Brain microvascular endothelial cell (primary cell): ENCODE data around the gene ELOB.
A peak's percentile ranks its signal among the peaks of the same experiment; 100 is the strongest.

ENCODE experiments used
- DNase-seq: peaks from one replicate; pipeline ENCODE4 v3.0.0-alpha.2; 2020
- H3K27ac ChIP-seq: fragments of 250-450 bp; sonication (Bioruptor Pico); 2 replicates; pipeline ENCODE4 v1.5.1; 2020; ENCODE audit warnings: mild to moderate bottlenecking, moderate library complexity
- H3K27me3 ChIP-seq: fragments of 250-450 bp; sonication (Bioruptor Pico); replicated peaks from 2 replicates; pipeline ENCODE4 v1.5.1; 2020; ENCODE audit warnings: mild to moderate bottlenecking
- H3K36me3 ChIP-seq: fragments of 250-450 bp; sonication (Bioruptor Pico); replicated peaks from 2 replicates; pipeline ENCODE4 v1.5.1; 2020; ENCODE audit warnings: mild to moderate bottlenecking
- H3K4me3 ChIP-seq: 2 replicates; pipeline ENCODE4 v1.5.1; 2011; ENCODE audit warnings: low read depth, mild to moderate bottlenecking, control low read depth, low read length, moderate library complexity
- CTCF ChIP-seq: IDR thresholded peaks from 2 replicates; pipeline ENCODE4 v1.5.1; 2011; ENCODE audit warnings: low read depth, mild to moderate bottlenecking, moderate library complexity, low read length, control low read depth, inconsistent platforms; ENCODE audit errors: missing control alignments
- in situ Hi-C: cut with HindIII; loops from 2 replicates; pipeline ENCODE4 v1.10.0; 2017; ENCODE audit warnings: low sequenced_read_pairs, low pct_ligation_motif_present

ELOB gene

GRCh38 chr16:2764718-2765117 lies 12.4 kb downstream of the ELOB start:
- DNase-seq = no peak
- Histone ChIP-seq H3K4me3 (no peak overlapping the region), H3K36me3 (peaks cover 100% of the 10 kb centered on the region), H3K27me3 (no peaks in the 10 kb centered on the region), H3K27ac (no peak overlapping the region)
- TF ChIP-seq CTCF = peak; percentile 5
- in situ Hi-C loops = no loop called here

DNA sequence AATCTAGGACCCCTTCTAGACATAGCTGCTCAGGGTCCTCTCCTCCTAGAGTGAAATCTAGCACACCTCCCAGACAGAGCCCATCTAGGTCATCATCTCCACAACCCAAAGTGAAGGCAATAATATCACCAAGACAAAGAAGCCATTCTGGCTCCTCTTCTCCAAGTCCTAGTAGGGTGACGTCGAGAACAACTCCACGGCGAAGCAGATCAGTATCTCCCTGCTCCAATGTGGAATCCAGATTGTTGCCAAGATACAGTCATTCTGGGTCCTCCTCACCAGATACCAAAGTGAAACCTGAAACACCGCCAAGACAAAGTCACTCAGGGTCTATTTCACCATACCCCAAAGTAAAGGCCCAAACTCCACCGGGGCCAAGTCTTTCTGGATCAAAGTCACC lies 13.9 kb downstream of the ELOB start:
- DNase-seq = no peak
- no peaks in the 10 kb centered on the region for H3K27me3 ChIP-seq
- H3K36me3 ChIP-seq = peaks cover 100% of the 10 kb centered on the region
- TF ChIP-seq CTCF = no peak
- in situ Hi-C loops = no loop called here
- H3K4me3 ChIP-seq = no peak overlapping the region
- H3K27ac ChIP-seq = no peak overlapping the region

- peaks cover 100% of the 10 kb centered on the region for H3K36me3 ChIP-seq
- no peak overlapping the region for H3K27ac ChIP-seq
- DNase-seq = no peak
- H3K4me3 ChIP-seq = no peak overlapping the region
- in situ Hi-C loops = no loop called here
- no peaks in the 10 kb centered on the region for H3K27me3 ChIP-seq
- no peak for TF ChIP-seq CTCF
These were observed 14.4 kb downstream of the ELOB start for GRCh38 chr16:2762711-2763110.

DNA sequence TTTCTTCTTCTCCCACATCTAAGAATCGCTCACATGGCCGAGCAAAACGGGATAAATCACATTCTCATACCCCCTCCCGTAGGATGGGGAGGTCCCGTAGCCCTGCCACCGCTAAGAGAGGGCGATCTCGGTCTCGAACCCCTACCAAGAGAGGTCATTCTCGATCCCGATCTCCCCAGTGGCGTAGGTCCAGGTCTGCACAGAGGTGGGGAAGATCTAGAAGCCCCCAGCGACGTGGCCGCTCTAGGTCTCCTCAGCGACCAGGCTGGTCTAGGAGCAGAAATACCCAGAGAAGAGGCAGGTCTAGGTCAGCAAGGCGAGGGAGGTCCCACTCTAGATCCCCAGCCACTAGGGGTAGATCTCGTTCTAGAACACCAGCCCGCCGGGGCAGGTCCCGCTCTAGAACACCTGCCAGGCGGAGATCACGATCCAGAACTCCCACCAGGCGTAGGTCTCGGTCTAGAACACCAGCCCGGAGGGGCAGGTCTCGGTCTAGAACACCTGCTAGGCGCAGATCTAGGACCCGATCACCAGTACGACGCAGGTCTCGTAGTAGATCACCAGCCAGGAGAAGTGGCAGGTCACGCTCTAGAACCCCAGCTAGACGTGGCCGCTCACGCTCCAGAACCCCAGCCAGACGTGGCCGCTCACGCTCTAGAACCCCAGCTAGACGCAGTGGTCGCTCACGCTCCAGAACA lies 15.0 kb downstream of the ELOB start:
- no peak for DNase-seq
- no peak overlapping the region for H3K27ac ChIP-seq
- no peak overlapping the region for H3K4me3 ChIP-seq
- H3K27me3 ChIP-seq = no peaks in the 10 kb centered on the region
- in situ Hi-C loops = no loop called here
- H3K36me3 ChIP-seq = peaks cover 99% of the 10 kb centered on the region
- no peak for TF ChIP-seq CTCF

DNA sequence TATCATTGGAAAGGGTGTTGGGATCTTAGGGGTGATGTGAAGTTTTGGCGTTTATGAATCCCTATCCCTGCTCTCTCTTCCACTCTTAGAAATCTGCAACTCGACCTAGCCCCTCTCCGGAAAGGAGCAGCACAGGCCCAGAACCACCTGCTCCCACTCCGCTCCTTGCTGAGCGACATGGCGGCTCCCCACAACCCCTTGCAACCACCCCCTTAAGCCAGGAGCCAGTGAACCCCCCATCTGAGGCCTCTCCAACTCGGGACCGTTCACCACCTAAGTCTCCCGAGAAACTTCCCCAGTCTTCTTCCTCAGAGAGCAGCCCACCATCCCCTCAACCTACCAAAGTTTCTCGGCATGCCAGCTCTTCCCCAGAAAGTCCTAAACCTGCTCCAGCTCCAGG lies 15.6 kb downstream of the ELOB start:
- Histone ChIP-seq H3K27ac (no peak overlapping the region), H3K4me3 (no peak overlapping the region), H3K27me3 (no peaks in the 10 kb centered on the region), H3K36me3 (peaks cover 99% of the 10 kb centered on the region)
- in situ Hi-C loops = no loop called here
- no peak for DNase-seq
- no peak for TF ChIP-seq CTCF

GRCh38 chr16:2757344-2757743 lies 19.7 kb downstream of the ELOB start:
- Histone ChIP-seq H3K27me3 (no peaks in the 10 kb centered on the region), H3K27ac (no peak overlapping the region), H3K4me3 (no peak overlapping the region), H3K36me3 (peaks cover 60% of the 10 kb centered on the region)
- DNase-seq = no peak
- in situ Hi-C loops = no loop called here
- TF ChIP-seq CTCF = no peak
